Measurements from ENCODE around the gene CDK19.

The CDK19 gene

GRCh38 chr6:110665600-110665999 is 149.7 kb downstream of the CDK19 start:
- ChIA-PET POLR2A (no interaction called here), CTCF (interaction anchor here (1.1 to 3.7 kb wide), 3 partner anchors 13 to 71 kb away, joined by 3 to 15 read pairs (median 7); no protein-coding TSS in a partner anchor)
- DNase-seq (ENCODE audit: extremely low spot score) = no peak
- no peak for TF ChIP-seq CTCF (IDR thresholded peaks at IDR 0.05; ENCODE audit: control extremely low read depth, extremely low read depth, low read depth, missing control alignments)

GRCh38 chr6:110664933-110665332 is 150.3 kb downstream of the CDK19 start:
- ChIA-PET CTCF (interaction anchor here (1.1 to 3.7 kb wide), 3 partner anchors 14 to 72 kb away, joined by 3 to 15 read pairs (median 7); no protein-coding TSS in a partner anchor), POLR2A (no interaction called here)
- peak; percentile 34 for DNase-seq (ENCODE audit: extremely low spot score)
- no peak for TF ChIP-seq CTCF (IDR thresholded peaks at IDR 0.05; ENCODE audit: control extremely low read depth, extremely low read depth, low read depth, missing control alignments)

- POLR2A ChIA-PET = no interaction called here
- DNase-seq (ENCODE audit: extremely low spot score) = no peak
- TF ChIP-seq CTCF (IDR thresholded peaks at IDR 0.05; ENCODE audit: control extremely low read depth, extremely low read depth, low read depth, missing control alignments) = no peak
- CTCF ChIA-PET = interaction anchor here (1.1 to 2.2 kb wide), 6 partner anchors 9 to 135 kb away, joined by 3 to 6 read pairs (median 4); no protein-coding TSS in a partner anchor
Observed at GRCh38 chr6:110662490-110663211, 152.6 kb downstream of the CDK19 start.

- no peak for TF ChIP-seq CTCF (IDR thresholded peaks at IDR 0.05; ENCODE audit: control extremely low read depth, extremely low read depth, low read depth, missing control alignments)
- CTCF ChIA-PET = interaction anchor here (1.2 to 2.2 kb wide), 5 partner anchors 9 to 134 kb away, joined by 3 to 6 read pairs (median 3); no protein-coding TSS in a partner anchor
- POLR2A ChIA-PET = no interaction called here
- DNase-seq (ENCODE audit: extremely low spot score) = no peak
Observed at GRCh38 chr6:110661414-110661813, 153.9 kb downstream of the CDK19 start.

GRCh38 chr6:110660066-110660655 is 155.1 kb downstream of the CDK19 start:
- POLR2A ChIA-PET = no interaction called here
- no peak for DNase-seq (ENCODE audit: extremely low spot score)
- CTCF ChIA-PET = interaction anchor here (1.1 to 1.4 kb wide), 3 partner anchors 18 to 351 kb away, joined by 3 to 6 read pairs (median 3); no protein-coding TSS in a partner anchor
- no peak for TF ChIP-seq CTCF (IDR thresholded peaks at IDR 0.05; ENCODE audit: control extremely low read depth, extremely low read depth, low read depth, missing control alignments)

GRCh38 chr6:110658631-110659211 is 156.5 kb downstream of the CDK19 start:
- TF ChIP-seq CTCF (IDR thresholded peaks at IDR 0.05; ENCODE audit: control extremely low read depth, extremely low read depth, low read depth, missing control alignments) = no peak
- ChIA-PET CTCF (interaction anchor here (0.7 to 1.9 kb wide), 4 partner anchors 8 to 24 kb away, joined by 3 to 4 read pairs (median 3); no protein-coding TSS in a partner anchor), POLR2A (no interaction called here)
- DNase-seq (ENCODE audit: extremely low spot score) = no peak
